CD4-positive, alpha-beta T cell (primary cell): ENCODE results near the gene PDLIM3. TPM values are rescaled to one million over a fixed set of nuclear protein-coding genes. Genes with fewer than 3 reads are reported as not detected.

Experiments used
- ATAC-seq: fragments of 200-7000 bp; cut with Tn5 transposase; one replicate; pipeline ENCODE4 v1.10.0; 2022; ENCODE audit warnings: mild to moderate bottlenecking; ENCODE audit not compliant: poor library complexity
- CTCF ChIA-PET: fragments of 350-600 bp; sonication (Branson Sonifier 250); formaldehyde crosslinking; loops from one replicate; lab custom pipeline; 2021; ENCODE audit warnings: antibody characterized with exemption, inconsistent platforms; lab: Charles Lee
- POLR2A ChIA-PET: fragments of 350-600 bp; sonication (Branson Sonifier 250); formaldehyde crosslinking; loops from one replicate; lab custom pipeline; 2021; ENCODE audit warnings: antibody characterized with exemption, inconsistent platforms; lab: Charles Lee
- DNase-seq, 14 experiments: peaks; one replicate each; pipeline ENCODE4 v3.0.0-alpha.2; 2013 to 2020; ENCODE audit warnings: mixed read lengths in 2 of 14
- H3K27ac ChIP-seq, 2 donors: one replicate each; pipeline versions ENCODE4 v1.5.1 to v1.7.0; 2013; ENCODE audit warnings: low read length in 2 of 2, low read depth in 1 of 2, mild to moderate bottlenecking in 1 of 2
- H3K27me3 ChIP-seq, 2 experiments: 1 replicate in 1 of 2; 2 replicates in 1 of 2; pipeline versions ENCODE4 v1.6.1 to v1.7.0; 2013; ENCODE audit warnings: low read length in 2 of 2, control low read depth in 1 of 2, mild to moderate bottlenecking in 1 of 2, moderate library complexity in 1 of 2; ENCODE audit not compliant: insufficient read depth in 2 of 2, control insufficient read depth in 1 of 2
- H3K36me3 ChIP-seq: one replicate; pipeline ENCODE4 v1.6.1; 2013; ENCODE audit warnings: low read length, control low read depth; ENCODE audit not compliant: insufficient read depth
- H3K4me1 ChIP-seq: one replicate; pipeline ENCODE4 v1.6.1; 2013; ENCODE audit warnings: low read length, control low read depth; ENCODE audit not compliant: insufficient read depth
- H3K4me3 ChIP-seq: one replicate; pipeline ENCODE4 v1.5.1; 2013; ENCODE audit warnings: mild to moderate bottlenecking, low read length, moderate library complexity
- H3K9me3 ChIP-seq, 2 experiments: 1 replicate in 1 of 2; 2 replicates in 1 of 2; pipeline versions ENCODE4 v1.6.1 to v1.7.0; 2013; ENCODE audit warnings: low read length in 2 of 2, mild to moderate bottlenecking in 2 of 2, control low read depth in 1 of 2, moderate library complexity in 1 of 2; ENCODE audit not compliant: control insufficient read depth in 1 of 2, insufficient read depth in 1 of 2
- H3K27ac Mint-ChIP-seq: one replicate; pipeline ENCODE4 v1.8.0; 2020; ENCODE audit warnings: mixed read lengths
- H3K27me3 Mint-ChIP-seq: one replicate; pipeline ENCODE4 v1.8.0; 2021; ENCODE audit warnings: mixed read lengths
- H3K36me3 Mint-ChIP-seq: one replicate; pipeline ENCODE4 v1.8.0; 2021; ENCODE audit warnings: low read depth, mixed read lengths
- H3K4me1 Mint-ChIP-seq: one replicate; pipeline ENCODE4 v1.8.0; 2021; ENCODE audit warnings: low read depth, mixed read lengths
- H3K4me3 Mint-ChIP-seq: one replicate; pipeline ENCODE4 v1.8.0; 2020; ENCODE audit warnings: mild to moderate bottlenecking, mixed read lengths
- H3K9me3 Mint-ChIP-seq: one replicate; pipeline ENCODE4 v1.8.0; 2020; ENCODE audit warnings: mixed read lengths
- CTCF ChIP-seq: fragments of 200-600 bp; IDR thresholded peaks from one replicate; pipeline ENCODE4 v1.8.0; 2022; ENCODE audit warnings: antibody characterized with exemption, mild to moderate bottlenecking
- intact Hi-C, 2 experiments: fragments of 100-400 bp; cut with DNase I in 1 of 2; cut with micrococcal nuclease in 1 of 2; formaldehyde crosslinking; loops; one replicate each; pipeline versions ENCODE4 v1.15.1 to v1.9.0; 2023 to 2025; cut with DNase I, micrococcal nuclease
- total RNA-seq, 174 experiments: library from RNA in 2 of 174; stranded (reverse) in 2 of 174; gene quantifications; one replicate each; pipeline ENCODE4 v1.2.3 and lab custom pipeline; 2021 to 2026

The PDLIM3 gene
- total RNA-seq, 2 experiments from 2014 or later, result not detected

GRCh38 chr4:185535612-185536410, 504 bp upstream of the PDLIM3 start:
- Mint-ChIP-seq H3K27ac (no peak overlapping the region), H3K27me3 (peaks cover 44% of the 10 kb centered on the region), H3K36me3 (no peaks in the 10 kb centered on the region), H3K4me3 (peak overlapping the region; percentile 66), H3K4me1 (no peaks in the 10 kb centered on the region), H3K9me3 (no peaks in the 10 kb centered on the region)
- Histone ChIP-seq H3K27me3 (peaks cover 34 to 68% of the 10 kb centered on the region in 2 experiments), H3K36me3 (no peaks in the 10 kb centered on the region), H3K9me3 (peaks cover 0 to 4% of the 10 kb centered on the region in 2 experiments), H3K27ac (no peak overlapping the region), H3K4me3 (no peak overlapping the region), H3K4me1 (peaks cover 3% of the 10 kb centered on the region)
- no peak for TF ChIP-seq CTCF
- CTCF ChIA-PET, result no interaction called here
- intact Hi-C loops, result loop anchor here in 1 of 2 experiments (5.0 kb wide), 1 partner anchor 61 kb away; no protein-coding TSS in a partner anchor
- POLR2A ChIA-PET, result no interaction called here
- DNase-seq (no peak), ATAC-seq (no peak)

GRCh38 chr4:185534511-185534865, 819 bp downstream of the PDLIM3 start:
- no peaks in the 10 kb centered on the region for H3K4me1 Mint-ChIP-seq
- Histone ChIP-seq H3K4me3 (no peak overlapping the region), H3K4me1 (peaks cover 3% of the 10 kb centered on the region), H3K9me3 (peaks cover 0 to 4% of the 10 kb centered on the region in 2 experiments), H3K36me3 (no peaks in the 10 kb centered on the region), H3K27ac (no peak overlapping the region), H3K27me3 (peaks cover 37 to 70% of the 10 kb centered on the region in 2 experiments)
- no peak overlapping the region for H3K27ac Mint-ChIP-seq
- DNase-seq (no peak), ATAC-seq (no peak)
- intact Hi-C loops, result no loop called here
- ChIA-PET CTCF (no interaction called here), POLR2A (no interaction called here)
- H3K4me3 Mint-ChIP-seq, result no peak overlapping the region
- H3K36me3 Mint-ChIP-seq, result no peaks in the 10 kb centered on the region
- peaks cover 55% of the 10 kb centered on the region for H3K27me3 Mint-ChIP-seq
- no peak for TF ChIP-seq CTCF
- H3K9me3 Mint-ChIP-seq, result no peaks in the 10 kb centered on the region

- Mint-ChIP-seq H3K27ac (no peak overlapping the region), H3K4me3 (no peak overlapping the region), H3K4me1 (no peaks in the 10 kb centered on the region), H3K9me3 (no peaks in the 10 kb centered on the region), H3K36me3 (no peaks in the 10 kb centered on the region), H3K27me3 (peaks cover 65% of the 10 kb centered on the region)
- Histone ChIP-seq H3K4me1 (peaks cover 3% of the 10 kb centered on the region), H3K27me3 (peaks cover 40 to 63% of the 10 kb centered on the region in 2 experiments), H3K4me3 (no peak overlapping the region), H3K9me3 (peaks cover 0 to 4% of the 10 kb centered on the region in 2 experiments), H3K36me3 (no peaks in the 10 kb centered on the region), H3K27ac (no peak overlapping the region)
- ChIA-PET CTCF (no interaction called here), POLR2A (no interaction called here)
- ATAC-seq (no peak), DNase-seq (no peak)
- TF ChIP-seq CTCF, result no peak
- intact Hi-C loops, result no loop called here
Observed at GRCh38 chr4:185532795-185533324, 2.4 kb downstream of the PDLIM3 start.
